Stimulated activated CD4-positive, alpha-beta T cell treated with anti-CD3 and anti-CD28 coated beads, Interleukin-12 subunit alpha, Interleukin-12 subunit beta, amount 100 ng/mL, for 4 hours (primary cell): ENCODE data around the gene NPLOC4.

ENCODE experiments used
- DNase-seq: peaks from one replicate; pipeline ENCODE4 v3.0.0-alpha.2; 2020

NPLOC4 gene

GRCh38 chr17:81582749-81583148, 54.2 kb downstream of the NPLOC4 start:
- DNase-seq: no peak

GRCh38 chr17:81582341-81582740, 54.6 kb downstream of the NPLOC4 start:
- DNase-seq: no peak

- no peak for DNase-seq
These were observed 55.2 kb downstream of the NPLOC4 start for GRCh38 chr17:81581758-81582157.

GRCh38 chr17:81580481-81580880, 56.4 kb downstream of the NPLOC4 start:
- no peak for DNase-seq

- DNase-seq: no peak
These were observed 57.0 kb downstream of the NPLOC4 start for GRCh38 chr17:81579821-81580321.

GRCh38 chr17:81579298-81579697, 57.6 kb downstream of the NPLOC4 start:
- no peak for DNase-seq

GRCh38 chr17:81578561-81579225, 58.2 kb downstream of the NPLOC4 start:
- no peak for DNase-seq

- no peak for DNase-seq
These were observed 58.9 kb downstream of the NPLOC4 start for GRCh38 chr17:81578038-81578441.

- no peak for DNase-seq
These were observed 59.5 kb downstream of the NPLOC4 start for GRCh38 chr17:81577278-81578000.

GRCh38 chr17:81576621-81577277, 60.2 kb downstream of the NPLOC4 start:
- DNase-seq: no peak

GRCh38 chr17:81575836-81576235, 61.1 kb downstream of the NPLOC4 start:
- DNase-seq: no peak

- no peak for DNase-seq
These were observed 62.3 kb downstream of the NPLOC4 start for GRCh38 chr17:81574643-81574956.

GRCh38 chr17:81573794-81574642, 62.9 kb downstream of the NPLOC4 start:
- DNase-seq: no peak

- DNase-seq: no peak
These were observed 64.2 kb downstream of the NPLOC4 start for GRCh38 chr17:81572563-81573168.

GRCh38 chr17:81570964-81571363, 65.9 kb downstream of the NPLOC4 start:
- DNase-seq: no peak

GRCh38 chr17:81569986-81570514, 66.9 kb downstream of the NPLOC4 start:
- DNase-seq: no peak

GRCh38 chr17:81568416-81568815, 68.5 kb downstream of the NPLOC4 start:
- no peak for DNase-seq

- no peak for DNase-seq
These were observed 69.7 kb downstream of the NPLOC4 start for GRCh38 chr17:81567191-81567590.

- DNase-seq: no peak
These were observed 70.3 kb downstream of the NPLOC4 start for GRCh38 chr17:81566461-81567126.

GRCh38 chr17:81565231-81565630, 71.7 kb downstream of the NPLOC4 start:
- no peak for DNase-seq

GRCh38 chr17:81564778-81565177, 72.1 kb downstream of the NPLOC4 start:
- DNase-seq: no peak
